Fibroblast of mammary gland (primary cell): ENCODE data around the gene CTU2.

ENCODE experiments used
- DNase-seq: peaks from one replicate; pipeline ENCODE4 v3.0.0-alpha.2; 2010; ENCODE audit warnings: low read depth
- H3K4me3 ChIP-seq: 2 replicates; pipeline ENCODE4 v1.5.1; 2011; ENCODE audit warnings: low read depth, mild to moderate bottlenecking, low read length, moderate library complexity; ENCODE audit not compliant: control insufficient read depth
- TF ChIP-seq, protein P1 (sequence below): conservative IDR thresholded peaks from 2 replicates; pipeline ENCODE4 v1.5.1; 2011; ENCODE audit warnings: low read depth, low read length, inconsistent platforms; ENCODE audit not compliant: control insufficient read depth, insufficient read depth

The CTU2 gene

DNA sequence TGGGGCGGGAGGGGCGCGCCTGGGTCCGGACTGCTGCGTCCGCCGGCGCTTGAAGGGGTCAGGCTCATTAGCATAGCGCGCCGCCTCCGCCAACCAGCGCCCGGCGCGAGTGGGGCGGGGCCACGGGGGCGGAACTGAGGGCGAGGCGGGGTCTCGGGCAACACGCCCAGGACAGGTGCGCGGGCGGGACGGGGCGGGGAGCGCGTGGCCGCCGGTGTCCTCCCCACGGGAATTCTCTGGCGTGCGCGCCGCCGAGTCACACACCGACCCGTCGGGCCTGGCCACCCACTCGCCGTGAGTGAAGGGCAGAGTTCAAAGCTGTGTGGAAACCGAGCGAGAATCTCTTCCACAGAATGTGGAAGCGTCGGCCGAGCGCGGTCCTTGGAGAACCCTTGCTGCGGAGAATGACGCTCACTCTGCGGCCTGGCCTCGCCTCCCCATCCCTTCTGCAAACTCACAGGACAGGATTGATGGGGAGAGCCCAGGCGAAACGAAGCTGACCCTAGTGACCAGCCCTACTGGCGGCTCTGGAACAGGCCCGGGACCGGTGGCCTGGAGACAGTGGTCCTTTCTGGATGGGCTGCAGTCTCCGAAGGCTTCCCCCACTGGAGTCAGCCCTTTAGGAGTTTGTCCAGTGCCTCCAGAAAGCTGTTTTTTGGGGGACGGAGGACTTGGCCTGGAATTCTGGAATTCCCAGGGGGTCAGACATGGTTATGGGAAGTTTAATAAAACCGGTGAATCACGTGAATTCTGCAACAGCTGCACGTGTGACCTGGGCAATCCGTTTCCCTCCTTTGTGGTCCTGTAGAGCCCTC lies 19.7 kb upstream of the CTU2 start, which contains the start of gene SNAI3:
TSS of gene SNAI3 (minus strand) at position 69 of the 815 bp plus-strand sequence. CDS start 101 bp downstream, outside the sequence.
- H3K4me3 ChIP-seq = peak within 1 kb of the TSS; percentile 33
- TF ChIP-seq, protein P1, sequence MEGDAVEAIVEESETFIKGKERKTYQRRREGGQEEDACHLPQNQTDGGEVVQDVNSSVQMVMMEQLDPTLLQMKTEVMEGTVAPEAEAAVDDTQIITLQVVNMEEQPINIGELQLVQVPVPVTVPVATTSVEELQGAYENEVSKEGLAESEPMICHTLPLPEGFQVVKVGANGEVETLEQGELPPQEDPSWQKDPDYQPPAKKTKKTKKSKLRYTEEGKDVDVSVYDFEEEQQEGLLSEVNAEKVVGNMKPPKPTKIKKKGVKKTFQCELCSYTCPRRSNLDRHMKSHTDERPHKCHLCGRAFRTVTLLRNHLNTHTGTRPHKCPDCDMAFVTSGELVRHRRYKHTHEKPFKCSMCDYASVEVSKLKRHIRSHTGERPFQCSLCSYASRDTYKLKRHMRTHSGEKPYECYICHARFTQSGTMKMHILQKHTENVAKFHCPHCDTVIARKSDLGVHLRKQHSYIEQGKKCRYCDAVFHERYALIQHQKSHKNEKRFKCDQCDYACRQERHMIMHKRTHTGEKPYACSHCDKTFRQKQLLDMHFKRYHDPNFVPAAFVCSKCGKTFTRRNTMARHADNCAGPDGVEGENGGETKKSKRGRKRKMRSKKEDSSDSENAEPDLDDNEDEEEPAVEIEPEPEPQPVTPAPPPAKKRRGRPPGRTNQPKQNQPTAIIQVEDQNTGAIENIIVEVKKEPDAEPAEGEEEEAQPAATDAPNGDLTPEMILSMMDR = no peak
- peak; percentile 46 for DNase-seq

DNA sequence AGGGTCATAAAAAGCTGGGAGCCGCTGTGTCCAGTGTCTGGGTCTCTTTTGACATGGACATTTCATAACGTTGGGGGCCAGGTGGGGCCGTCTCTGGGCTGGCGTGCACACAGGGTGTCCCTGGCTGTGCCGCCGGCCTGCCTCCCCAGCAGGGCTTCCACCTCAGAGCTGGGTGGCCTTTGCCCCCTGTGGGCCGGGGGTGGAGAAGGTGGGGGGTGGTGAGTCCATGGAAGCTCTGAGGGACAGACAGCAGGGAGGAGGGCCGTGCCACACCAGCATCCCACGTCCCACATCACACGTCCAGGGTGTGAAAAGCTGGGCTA lies 19.1 kb upstream of the CTU2 start:
- H3K4me3 ChIP-seq = no peak overlapping the region
- DNase-seq = no peak
- TF ChIP-seq, protein P1 = no peak

DNA sequence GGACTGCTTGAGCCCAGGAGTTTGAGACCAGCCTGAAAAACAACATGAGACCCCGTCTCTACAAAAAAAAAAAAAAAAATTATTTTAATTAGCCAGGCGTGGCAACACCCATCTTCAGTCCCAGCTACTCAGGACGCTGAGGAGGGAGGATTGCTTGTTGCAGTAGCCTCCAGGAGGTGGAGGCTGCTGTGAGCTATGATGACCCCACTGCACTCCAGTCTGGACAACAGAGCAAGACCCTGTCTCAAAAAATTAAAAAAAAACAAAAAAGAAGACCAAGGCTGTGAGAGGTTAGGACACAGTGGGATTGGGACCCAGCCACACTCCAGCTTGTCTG lies 18.7 kb upstream of the CTU2 start:
- no peak overlapping the region for H3K4me3 ChIP-seq

DNA sequence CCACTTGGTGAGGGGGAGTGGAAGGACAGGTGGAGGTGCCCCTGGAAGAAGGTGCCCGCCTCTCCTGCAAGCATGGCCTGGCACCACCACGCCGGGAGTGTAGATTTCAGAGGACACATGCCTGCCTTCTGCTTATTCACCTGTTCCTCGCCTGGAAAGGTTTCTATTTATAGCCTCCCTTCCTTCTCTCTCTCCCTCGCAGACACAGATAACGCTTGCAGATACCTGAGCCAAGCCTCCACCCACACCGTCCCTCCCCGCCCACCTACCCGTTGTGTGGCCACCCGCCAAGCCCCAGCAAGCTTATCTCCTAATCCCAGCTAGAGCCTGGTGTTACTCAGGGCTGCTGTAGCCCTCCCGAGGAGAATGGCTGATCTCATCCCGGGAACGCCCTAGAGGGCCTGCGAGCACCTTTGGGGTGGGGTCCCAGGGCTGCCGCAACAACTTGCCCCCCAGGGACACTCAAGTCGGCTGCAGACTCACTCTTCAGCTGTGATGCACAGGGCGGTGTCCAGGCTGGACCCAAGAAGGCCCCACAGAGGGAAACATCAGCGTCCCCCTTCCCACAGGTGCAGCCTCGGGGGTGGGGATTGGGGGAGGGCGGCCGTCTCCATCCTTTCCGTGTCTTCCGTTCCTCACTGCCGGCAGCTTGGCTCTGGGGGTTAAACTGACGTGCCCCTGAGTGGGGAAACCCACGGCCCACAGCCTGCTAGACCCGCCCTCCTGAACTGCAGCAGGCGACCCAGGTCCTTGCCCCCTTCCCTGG lies 18.1 kb upstream of the CTU2 start:
- DNase-seq = no peak
- TF ChIP-seq, protein P1 = no peak
- no peak overlapping the region for H3K4me3 ChIP-seq

More for the DNA sequence above, 18.7 kb upstream of the CTU2 start:
- TF ChIP-seq, protein P1 = no peak
- DNase-seq = no peak

DNA sequence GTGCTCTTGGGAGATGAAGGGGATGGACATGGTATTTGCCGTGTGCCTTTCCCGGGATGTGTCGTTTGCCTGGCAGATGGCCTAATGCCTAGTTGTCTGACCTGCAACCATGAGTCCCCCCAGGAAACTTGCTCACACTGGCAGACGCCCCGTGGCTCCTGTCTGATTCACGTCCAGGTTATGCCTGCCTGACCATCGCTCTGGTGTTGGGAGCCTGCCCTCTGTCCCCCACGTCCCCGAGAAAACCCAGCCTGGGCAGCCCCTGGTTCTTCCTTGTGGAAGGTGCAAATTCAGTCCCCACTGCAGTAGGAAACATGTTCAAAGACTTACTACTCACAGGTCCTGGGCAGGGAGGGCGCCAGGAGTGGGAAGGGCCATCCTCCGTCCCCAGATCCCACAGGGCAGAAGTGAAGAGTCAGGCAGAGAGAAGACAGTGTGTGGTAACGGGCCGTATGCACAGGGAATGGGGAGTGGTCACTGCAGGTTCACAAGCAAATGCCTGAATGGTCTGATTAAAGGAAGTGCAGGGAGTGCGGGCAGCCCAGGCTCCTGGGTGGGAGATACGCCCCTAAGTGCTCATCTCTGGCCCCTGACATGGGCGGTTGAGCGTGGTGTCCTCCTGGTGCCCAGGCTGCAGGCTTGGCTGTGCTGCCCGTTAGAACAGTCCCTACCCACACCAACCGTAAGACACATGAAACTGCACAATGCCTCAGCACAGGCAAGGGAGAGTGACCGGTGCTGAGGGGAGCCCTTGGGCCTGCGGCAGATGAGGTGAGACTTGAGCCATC lies 15.8 kb upstream of the CTU2 start:
- TF ChIP-seq, protein P1 = no peak
- no peak overlapping the region for H3K4me3 ChIP-seq
- no peak for DNase-seq

DNA sequence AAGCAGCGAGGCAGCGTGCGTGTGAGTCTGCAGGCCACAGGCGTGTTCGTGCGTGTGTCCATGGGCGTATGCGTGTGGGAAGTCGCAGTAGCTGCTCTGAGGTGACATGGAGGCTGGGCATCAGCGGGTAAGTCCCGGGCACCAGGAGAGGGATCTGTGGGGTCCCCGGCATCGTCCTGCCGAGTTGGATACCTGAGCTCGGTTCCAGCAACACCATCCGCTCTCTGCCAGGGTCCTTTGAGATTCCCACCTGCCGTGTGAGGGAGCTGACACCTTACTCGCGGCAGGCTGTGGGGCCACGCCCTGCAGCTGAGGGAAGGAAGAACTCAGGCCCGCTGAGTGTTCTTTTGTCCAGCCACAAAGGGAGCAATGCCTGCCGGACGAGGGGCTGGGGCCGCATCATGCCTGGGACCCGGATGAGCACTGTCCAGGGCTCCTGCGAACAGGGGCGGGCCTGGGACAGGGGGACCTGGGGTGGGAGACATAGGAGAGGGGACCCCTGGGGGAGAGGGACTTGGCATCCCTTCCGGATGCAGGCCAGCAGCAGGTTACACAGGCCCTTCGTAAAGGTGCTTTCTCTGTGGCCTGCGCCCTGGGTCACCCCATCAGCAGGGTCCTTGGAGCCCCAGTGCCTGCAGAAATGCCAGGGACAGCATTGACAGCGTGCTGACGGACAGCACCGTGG lies 15.0 kb upstream of the CTU2 start:
- H3K4me3 ChIP-seq = no peak overlapping the region
- DNase-seq = no peak
- TF ChIP-seq, protein P1 = no peak
